ENCODE measurements around the gene ABI1. TPM values are rescaled to one million over a fixed set of nuclear protein-coding genes. Genes with fewer than 3 reads are reported as not detected.
"Not testable (repeated sequence)": the region's sequence is repeated elsewhere in the genome, so short reads cannot be mapped to it uniquely, and the experiment has no call there.

The ABI1 gene
- total RNA-seq, 1 experiment from 2014 or later: 28.2 TPM

DNA sequence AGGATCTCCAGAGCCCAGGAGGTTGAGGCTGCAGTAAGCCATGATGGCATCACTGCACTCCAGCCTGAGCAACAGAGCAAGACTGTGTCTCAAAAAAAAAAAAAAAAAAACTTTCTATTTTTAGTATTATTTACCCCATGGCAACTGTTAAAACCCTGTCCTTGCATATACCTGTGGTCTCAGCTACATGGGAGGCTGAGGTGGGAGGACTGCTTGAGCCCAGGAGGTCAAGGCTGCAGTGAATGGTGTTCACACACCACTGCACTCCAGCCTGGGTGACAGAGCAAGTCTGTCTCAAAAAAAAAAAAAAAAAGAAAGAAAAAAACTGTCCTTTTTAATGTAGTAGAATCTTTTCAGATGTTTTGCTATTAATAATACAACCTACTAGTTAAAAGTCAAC lies 3.2 kb downstream of the ABI1 start:
- DNase-seq (ENCODE audit: extremely low read depth, low read depth): not testable (repeated sequence)

DNA sequence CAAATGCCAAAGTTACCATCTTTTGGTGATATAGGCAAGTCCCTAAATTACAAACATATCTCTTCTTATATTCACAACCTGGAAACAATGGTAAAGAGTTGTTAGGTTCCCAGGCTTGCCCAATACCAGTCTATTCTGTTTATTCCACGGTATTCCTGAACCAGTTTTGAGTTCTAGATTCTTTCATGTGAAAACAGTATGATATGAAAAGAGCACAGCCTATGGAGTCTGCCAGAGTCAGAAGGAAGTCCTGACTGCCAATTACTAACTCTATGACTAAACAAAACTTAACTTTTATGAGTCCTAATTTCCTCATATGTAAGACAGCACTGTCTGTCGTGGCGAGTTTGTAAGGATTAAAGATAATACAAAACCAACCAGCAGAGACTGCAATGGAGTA lies 5.6 kb downstream of the ABI1 start:
- no peak for DNase-seq (ENCODE audit: extremely low read depth, low read depth)

DNA sequence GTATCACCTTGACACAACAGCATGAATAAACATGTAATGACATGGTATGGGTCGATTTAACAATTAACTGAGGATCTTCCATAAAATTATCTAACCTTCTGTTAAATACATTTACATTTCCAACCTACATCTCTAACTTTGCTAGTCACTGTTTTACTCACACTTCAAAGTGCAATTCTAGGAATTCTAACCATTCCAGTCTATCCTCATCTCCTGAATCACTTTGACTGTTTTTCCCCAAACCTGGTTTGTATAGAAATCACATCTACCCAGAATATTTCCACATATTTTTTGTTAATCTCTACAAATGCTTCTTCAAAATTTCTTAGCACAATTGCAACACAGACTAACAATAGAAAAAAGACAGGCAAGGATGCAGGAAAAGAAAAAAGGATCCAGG lies 6.2 kb downstream of the ABI1 start:
- DNase-seq (ENCODE audit: extremely low read depth, low read depth): no peak

DNA sequence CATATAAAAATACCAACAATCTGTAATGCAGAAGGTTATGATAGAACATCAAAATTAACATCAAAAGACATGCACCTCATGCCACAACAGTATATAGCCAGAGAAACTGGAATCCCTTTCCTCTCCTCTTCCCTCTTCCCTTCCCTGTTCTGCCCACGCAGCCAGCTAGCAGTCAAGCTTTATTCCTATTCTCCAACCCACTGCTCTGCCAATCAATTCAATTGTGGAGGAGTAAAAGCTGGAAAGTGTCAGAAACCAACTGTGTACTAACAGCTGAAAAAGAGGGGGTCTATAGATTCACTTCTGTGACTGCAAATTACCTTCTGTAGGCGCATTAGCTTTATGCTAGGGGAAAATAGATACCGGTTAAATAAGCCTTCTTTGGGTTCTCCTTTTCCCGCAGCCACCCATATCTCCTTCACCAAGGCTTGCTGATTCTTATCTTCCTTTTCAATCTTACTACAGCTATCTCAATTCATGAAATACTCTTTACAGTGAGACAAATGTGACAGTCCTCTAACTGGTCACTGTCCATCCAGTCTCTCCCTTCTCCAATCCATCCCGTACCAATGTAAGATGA lies 16.3 kb downstream of the ABI1 start:
- DNase-seq (ENCODE audit: extremely low read depth, low read depth): no peak

DNA sequence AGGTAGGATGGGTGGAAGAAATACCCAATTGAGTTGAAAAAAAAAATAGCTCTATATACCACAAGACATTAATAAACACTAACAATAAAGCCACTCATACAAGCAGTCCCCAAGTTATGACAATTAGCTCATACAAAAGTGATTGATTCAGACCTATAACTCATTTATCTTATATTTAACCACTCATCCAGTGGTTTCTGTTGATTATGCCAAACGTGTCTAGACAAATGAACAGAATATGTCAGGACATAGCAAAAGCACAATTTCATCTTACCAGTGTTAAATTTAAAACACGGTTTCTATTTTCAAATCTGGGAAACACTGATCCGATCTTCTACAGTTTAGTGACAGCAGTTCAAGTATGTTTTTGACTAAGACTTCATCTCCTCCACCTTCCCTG lies 17.0 kb downstream of the ABI1 start:
- no peak for DNase-seq (ENCODE audit: extremely low read depth, low read depth)

DNA sequence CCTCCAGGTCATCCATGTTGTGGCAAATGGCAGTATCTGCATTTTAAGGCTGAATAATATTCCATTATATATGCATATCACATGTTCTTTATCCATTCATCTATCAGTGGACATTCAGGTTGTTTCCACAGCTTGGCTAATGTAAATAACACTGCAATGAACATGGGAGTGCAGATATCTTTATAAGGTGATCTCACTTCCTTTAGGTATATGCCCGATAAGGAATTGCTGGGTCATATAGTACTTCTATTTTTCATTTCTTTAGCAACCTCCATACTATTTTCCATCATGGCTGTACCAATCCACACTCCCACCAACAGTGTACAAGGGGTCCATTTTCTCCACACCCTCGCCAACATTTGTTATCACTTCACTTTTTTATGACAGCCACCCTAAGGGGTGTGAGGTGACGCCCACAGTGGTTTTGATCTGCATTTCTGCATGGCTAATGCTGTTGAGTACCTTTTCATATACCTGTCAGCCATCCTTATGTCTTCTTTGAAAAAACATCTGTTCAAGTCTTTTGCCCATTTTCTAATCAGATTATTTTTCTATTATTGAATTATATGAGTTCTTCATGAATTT lies 18.9 kb downstream of the ABI1 start:
- no peak for DNase-seq (ENCODE audit: extremely low read depth, low read depth)

DNA sequence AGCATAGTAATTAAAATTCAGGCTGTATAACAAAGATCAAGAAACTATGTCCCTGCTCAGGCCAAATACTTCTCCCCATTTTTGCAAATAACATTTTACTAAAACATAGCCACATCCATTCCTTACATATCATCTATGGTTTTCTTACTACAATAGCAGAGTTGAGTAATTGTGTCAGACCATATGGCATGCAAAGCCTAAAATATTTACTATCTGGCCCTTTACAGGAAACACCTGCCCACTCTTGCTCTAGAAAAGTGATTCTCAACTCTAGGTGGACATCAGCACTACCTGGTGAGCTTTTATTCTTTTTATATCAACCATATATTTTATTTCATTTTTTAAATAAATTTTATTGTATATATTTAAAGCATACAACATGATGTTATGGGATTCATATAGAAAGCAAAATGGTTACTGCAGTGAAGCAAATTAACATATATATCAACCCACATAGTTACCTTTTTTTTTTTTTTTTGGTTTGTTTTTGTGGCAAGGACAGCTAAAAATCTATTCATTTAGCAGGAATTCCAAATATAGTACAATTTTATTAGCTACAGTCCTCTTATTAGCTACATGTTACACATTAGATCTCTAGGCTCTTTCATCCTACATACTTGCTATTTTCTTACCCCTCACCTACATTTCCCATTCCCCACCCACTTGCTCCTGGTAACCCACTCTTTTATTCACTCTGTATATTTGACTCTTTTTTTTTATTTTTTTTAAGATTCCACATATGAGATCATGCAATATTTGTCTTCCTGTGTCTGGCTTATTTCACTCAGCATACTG lies 19.6 kb downstream of the ABI1 start:
- DNase-seq (ENCODE audit: extremely low read depth, low read depth): no peak

DNA sequence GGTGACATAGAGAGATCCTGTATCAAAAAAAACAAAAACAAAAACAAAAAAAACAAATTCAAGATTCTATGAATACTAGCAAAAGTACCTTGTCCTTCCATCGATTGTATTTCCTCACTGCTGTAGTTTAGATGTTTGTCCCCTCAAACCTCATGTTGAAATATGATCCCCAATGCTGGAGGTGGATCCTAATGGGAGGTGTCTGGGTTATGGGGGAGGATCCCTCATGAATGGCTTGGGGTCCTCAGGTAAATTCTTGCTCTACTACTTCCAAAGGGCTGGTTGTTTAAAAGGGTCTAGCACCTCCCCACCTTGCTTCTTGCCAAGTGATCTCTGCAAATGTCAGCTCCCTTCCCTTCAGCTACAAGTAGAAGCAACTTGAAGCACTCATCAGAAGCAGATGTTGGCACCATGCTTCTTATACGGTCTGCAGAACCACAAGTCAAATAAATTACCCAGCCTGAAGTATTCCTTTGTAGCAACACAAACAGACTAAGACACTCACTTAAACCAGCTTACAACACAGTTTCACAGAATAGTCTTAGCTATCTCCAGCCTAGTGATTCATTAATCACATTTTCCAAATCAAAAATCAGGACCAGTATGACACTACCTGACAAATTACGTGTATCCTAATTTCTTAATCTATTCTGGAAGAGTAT lies 20.7 kb downstream of the ABI1 start:
- no peak for DNase-seq (ENCODE audit: extremely low read depth, low read depth)

DNA sequence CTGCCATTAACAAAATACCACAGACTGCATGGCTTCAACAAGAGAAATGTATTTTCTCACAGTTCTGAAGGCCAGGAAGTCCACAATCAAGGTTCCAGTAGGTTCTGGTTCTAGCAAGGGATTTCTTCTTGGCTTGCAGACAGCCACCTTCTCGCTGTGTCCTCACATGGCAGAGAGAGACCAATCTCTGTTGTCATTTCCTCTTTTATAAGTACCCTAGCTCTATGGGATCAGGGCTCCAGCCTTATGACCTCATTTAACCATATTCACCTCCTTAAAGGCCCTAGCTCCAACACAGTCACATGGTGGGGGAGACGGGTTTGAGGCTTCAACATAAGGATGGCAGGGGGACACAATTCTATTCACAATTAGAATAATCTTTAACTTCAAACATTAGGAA lies 23.6 kb downstream of the ABI1 start:
- DNase-seq (ENCODE audit: extremely low read depth, low read depth): no peak

DNA sequence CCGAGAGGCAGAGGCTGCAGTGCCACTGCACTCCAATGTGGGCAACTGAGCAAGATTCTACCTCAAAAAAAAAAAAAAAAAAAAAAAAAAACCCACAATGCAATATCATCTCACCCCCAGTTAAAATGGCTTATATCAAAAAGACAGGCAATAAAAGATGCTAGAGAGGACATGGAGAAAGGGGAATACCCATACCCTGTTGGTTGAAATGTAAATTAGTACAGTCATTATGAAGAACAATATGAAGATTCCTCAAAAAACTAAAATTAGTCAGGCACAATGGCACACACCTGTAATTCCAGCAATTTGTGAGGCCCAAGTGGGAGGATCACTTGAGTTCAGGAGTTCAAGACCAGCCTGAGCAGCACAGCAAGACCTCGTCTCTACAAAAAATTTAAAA lies 25.7 kb downstream of the ABI1 start:
- DNase-seq (ENCODE audit: extremely low read depth, low read depth): no peak

DNA sequence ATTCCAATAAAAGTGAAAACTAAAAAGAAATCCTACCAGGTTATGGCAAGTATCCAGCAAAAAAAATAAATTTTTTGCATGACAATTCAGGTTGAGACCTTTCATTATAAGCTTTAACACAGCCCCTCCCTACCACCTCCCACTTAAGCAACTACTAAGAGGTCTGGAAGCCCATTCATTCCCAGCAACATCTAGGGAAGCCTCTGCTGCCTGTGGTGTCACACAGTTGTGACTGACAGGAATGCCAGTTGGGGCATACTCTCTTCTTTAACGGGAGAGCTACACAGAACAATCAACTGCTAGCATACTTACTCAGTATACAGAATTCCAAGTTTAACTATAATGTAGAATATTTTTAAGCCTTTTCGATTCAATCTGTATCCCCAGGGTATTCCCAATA lies 27.8 kb downstream of the ABI1 start:
- DNase-seq (ENCODE audit: extremely low read depth, low read depth): no peak

DNA sequence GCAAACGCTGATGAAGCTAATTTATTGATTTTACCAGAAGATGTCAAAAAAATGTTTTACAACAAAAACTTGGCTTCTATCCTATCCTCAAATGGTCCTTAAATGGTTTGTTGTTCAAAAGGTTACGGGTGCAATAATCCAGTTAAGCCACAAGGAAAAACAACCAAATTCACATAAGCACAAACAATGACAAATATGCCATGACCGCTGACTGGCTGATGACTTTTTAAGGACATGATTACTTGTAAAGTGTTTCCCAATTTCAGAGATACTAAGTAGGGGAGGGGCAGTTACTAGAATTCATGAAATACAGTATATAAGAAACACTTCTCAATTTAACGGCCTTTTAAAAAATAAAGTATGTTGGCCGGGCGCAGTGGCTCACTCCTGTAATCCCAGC lies 28.8 kb downstream of the ABI1 start:
- no peak for DNase-seq (ENCODE audit: extremely low read depth, low read depth)

DNA sequence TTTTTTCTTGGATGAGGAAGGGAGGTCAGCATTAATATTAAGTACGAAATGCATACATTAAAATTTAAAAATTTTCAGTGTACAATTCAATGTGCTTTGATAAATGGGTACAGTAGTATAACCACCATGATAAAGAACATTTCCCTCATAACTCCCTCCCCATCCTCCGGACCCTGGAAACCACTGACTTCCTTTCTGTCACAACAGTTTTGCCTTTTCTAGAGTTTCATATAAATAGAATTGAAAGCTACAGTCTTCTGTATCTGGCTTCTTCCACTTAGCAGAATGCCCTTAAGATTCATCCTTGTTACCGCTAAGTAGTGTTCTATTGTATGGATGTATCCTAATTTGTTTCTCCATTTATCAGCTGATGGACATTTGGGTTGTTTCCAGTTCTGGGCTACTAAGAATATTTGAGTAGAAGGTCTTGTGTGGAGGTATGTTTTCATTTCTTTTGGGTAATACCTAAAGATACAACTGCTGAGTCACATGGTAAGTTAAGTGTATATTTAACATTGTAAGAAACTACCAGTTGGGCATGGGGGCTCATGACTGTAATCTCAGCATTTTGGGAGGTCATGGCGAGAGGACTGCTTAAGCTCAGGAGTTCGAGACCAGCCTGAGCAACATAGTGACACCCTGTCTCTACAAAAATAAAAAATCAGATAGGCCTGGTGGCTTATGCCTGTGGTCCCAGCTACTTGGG lies 30.8 kb downstream of the ABI1 start:
- DNase-seq (ENCODE audit: extremely low read depth, low read depth): no peak

DNA sequence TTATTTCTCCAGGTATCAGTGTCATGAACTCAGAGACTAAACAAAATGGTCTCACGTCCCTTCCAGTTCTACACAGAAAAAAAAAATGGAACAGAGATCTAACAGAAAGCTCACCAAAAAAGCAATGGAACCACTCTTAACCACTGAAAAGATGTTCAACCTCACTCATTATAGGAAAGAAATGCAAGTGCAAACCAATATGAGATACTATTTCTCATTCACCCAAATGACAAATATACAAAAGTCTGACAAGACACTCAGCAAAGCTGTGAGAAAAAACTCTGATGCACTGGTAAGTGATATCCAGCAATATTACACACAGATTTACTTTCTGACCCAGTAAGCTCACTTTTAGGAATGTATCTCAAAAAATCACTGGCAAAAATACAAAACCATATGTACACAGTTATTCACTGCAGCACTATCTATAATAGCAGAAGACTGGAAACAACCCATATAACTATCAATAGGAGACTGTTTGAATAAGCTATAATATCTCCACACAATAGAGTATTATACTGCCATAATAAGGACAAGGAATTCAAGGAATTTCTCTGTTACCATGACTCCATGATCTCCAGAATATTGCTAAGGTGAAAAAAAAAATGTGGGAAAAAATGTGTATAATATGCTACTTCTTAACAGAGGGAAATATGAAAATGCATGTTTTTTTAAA lies 36.6 kb downstream of the ABI1 start:
- no peak for DNase-seq (ENCODE audit: extremely low read depth, low read depth)

DNA sequence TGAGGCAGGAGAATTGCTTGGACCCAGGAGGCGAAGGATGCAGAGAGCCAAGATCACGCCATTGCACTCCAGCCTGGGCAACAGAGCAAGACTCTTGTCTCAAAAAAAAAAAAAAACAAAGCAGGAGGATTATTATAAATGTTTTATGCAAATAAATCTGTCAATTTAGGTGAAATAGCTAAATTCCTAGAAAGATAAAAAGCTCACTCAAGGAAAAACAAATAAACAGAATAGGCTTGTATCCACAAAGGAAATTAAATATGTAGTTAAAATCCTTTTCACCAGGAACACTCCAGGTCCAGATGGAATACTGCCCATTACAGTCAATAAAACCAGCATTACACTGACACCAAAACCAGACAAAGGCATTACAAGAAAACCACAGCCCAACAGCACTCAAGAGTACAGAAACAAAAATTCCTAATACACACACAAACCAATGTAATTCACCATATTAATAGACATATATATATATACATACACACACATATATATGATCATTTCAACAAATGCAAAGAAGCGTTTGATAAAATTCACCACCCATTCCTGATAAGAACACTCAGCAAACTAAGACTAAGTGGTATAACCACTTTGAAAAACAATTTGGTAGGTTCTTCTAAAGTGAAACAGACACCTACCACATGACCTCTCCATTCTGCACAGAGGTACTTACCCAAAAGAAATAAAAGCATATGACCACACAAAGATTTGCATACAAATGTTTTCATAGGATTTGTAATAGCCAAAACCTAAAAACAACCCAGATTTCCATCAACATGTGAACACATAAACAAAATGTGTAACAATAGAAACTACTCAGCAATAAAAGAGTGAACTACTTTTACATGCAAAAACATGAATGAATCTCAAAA lies 38.8 kb downstream of the ABI1 start:
- no peak for DNase-seq (ENCODE audit: extremely low read depth, low read depth)

DNA sequence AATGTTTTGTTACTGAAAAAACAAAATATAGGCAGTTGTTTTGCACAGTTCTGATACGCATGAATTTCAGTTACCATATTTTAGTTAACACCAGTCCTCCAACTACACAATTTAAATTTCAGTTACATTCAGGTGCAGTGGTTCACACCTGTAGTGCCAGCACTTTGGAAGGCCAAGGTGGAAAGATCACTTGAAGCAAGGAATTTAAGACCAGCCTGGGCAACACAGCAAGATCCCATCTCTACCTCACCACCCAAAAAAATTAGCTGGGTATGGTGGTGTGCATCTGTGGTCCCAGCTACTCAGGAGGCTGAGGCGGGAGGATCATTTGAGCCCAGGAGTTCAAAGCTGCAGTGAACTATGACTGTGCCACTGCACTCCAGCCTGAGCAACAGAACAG lies 45.3 kb downstream of the ABI1 start:
- no peak for DNase-seq (ENCODE audit: extremely low read depth, low read depth)

DNA sequence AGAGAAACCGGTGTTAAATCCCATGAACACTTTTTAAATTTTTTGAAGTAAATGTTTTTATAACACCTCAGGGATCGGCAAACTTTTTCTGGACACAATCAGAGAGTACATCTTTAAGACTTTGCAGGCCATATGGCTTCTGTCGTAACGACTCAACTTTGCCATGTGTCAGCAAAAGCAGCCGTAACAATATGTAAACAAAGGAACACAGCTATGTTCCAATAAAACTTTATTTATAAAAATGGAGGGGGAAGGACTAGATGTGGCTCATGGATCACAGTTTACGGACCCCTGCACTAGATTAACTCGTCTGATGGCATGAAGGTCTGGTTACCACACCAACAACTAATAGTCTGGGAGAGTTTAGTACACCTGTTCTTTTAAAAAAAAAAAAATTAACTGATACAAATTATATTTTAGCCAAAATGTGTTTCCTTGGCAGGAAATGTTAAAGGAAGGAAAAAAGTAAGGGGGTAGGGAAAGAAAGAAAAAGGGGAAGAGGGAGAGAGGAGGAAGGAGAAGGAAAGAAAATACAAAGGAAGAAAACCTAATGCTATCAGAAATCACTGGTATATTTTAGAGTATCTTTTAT lies 50.2 kb downstream of the ABI1 start:
- no peak for DNase-seq (ENCODE audit: extremely low read depth, low read depth)

DNA sequence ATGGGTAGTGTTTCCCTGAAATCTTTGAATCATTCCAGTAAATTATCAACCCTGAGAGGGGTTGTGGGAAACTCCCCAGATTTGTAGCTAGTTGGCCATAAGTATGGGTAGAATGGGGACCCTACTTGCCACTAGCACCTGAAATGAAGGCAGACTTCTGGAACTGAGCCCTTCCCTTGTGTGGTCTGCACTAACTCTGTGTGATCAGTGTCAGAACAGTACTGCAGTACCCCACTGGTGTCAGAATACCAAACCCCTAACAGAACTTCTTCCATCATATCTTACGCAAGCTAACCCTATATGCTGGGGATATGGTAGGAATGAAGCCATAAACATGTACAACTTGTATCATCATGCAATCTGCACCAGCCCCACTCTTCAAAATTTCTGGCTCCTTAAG lies 50.8 kb downstream of the ABI1 start:
- DNase-seq (ENCODE audit: extremely low read depth, low read depth): no peak

DNA sequence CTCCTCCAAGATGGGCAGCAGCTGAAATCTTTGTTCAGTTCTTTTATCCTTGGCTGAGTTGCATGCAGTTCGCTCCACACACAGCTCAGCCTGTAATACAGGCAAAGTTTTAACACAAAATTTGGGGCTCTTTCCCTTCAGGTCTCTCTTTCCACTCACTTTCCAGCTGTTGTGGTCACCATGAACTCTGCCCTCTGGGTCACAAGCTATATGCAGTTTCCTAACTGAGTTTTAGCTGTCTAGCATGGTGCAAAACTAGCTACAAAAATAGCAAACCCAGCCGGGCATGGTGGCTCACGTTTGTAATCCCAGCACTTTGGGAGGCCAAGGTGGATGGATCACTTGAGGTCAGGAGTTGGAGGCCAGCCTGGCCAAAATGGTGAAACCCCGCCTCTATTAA lies 53.2 kb downstream of the ABI1 start:
- no peak for DNase-seq (ENCODE audit: extremely low read depth, low read depth)

All from NCI-H460 (cell line).